Uterus (tissue), 2 donors: ENCODE results near the gene GPANK1.

ENCODE experiments used
- CTCF ChIP-seq, 4 experiments: fragments of 200-600 bp in 2 of 4; fragments of 450-650 bp in 2 of 4; sonication (generic) in 2 of 4; IDR thresholded peaks; one replicate each; pipeline ENCODE4 v1.5.1; 2016 to 2019; ENCODE audit warnings: antibody characterized with exemption in 4 of 4, mild to moderate bottlenecking in 2 of 4, moderate library complexity in 1 of 4
- POLR2A ChIP-seq, 2 donors: fragments of 450-650 bp; IDR thresholded peaks; one replicate each; pipeline ENCODE4 v1.6.1; 2016; ENCODE audit warnings: antibody characterized with exemption in 2 of 2, mild to moderate bottlenecking in 1 of 2, moderate library complexity in 1 of 2

- TF ChIP-seq CTCF (IDR thresholded peaks at IDR 0.05) (peak; percentile 70 to 92 (median 82)), POLR2A (IDR thresholded peaks at IDR 0.05) (no peak)
These were observed 15.7 kb upstream of the GPANK1 start, which contains the start of gene LY6G5C for GRCh38 chr6:31680226-31681134.
